Measurements from ENCODE around the gene LNX1.

LNX1 gene

DNA sequence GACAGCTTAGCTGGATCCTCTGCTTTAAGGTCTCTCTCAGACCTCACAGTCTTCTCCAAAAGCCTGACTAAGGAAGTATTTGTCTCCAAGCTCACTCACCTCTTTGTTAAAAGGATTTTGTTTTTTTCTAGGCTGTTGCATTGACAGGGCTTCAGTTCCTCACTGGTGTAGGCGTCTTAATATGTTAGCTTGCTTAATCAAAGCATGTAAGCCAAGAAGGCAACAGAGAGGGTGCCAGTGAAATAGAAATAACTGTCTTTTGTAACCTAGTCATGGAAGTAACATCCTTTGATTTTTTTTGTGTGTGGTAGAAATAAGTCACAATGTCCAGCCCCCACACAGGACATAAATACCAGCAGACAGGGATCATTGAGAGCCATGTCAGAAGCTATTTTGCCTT is 155.0 kb downstream of the LNX1 start:
- no peak for DNase-seq (ENCODE audit: low read depth)
- H3K4me3 ChIP-seq (replicated peaks; ENCODE audit: low read depth, low read length): no peak overlapping the region
- TF ChIP-seq, protein P1, sequence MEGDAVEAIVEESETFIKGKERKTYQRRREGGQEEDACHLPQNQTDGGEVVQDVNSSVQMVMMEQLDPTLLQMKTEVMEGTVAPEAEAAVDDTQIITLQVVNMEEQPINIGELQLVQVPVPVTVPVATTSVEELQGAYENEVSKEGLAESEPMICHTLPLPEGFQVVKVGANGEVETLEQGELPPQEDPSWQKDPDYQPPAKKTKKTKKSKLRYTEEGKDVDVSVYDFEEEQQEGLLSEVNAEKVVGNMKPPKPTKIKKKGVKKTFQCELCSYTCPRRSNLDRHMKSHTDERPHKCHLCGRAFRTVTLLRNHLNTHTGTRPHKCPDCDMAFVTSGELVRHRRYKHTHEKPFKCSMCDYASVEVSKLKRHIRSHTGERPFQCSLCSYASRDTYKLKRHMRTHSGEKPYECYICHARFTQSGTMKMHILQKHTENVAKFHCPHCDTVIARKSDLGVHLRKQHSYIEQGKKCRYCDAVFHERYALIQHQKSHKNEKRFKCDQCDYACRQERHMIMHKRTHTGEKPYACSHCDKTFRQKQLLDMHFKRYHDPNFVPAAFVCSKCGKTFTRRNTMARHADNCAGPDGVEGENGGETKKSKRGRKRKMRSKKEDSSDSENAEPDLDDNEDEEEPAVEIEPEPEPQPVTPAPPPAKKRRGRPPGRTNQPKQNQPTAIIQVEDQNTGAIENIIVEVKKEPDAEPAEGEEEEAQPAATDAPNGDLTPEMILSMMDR (IDR thresholded peaks at IDR 0.05; ENCODE audit: low read length, missing control alignments): no peak

DNA sequence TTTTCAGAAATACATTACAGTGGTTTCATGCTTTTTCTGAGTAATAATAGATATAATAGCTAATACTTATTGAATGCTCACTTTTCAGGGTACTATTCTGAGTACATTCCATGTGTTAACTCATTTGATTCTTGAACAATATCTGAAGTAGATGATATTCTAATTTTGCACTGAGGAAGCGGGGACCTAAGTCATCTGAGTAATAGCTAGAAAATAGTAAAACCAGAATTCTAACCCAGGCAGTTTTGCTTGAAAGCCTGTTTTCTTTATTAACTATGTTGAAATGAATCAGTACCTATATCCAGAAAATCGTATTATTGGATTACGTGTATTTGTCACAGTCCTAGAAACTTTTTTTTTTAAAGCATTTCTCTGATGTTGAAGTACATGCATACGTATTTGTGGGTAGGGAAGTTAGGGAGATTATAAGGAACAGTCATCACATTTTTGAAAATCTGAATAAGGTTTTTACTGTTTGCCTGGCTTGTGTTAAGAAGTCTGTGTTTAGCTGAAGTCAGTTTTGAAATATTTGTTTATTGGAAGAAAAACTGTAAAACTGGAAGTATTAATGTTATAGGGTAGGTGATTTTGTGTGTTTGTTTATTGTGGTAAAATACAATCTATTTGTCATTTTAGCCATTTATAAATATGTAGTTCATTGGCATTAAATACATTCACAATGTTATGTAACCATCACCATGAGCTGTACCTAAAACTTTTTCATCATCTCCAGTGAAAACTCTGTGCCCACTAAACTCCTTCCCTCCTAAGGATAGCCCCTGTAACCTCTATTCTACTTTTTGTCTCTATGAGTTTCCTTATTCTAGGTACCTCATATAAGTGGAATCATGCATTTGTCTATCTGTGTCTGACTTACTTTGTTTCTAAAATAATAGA is 158.5 kb downstream of the LNX1 start:
- TF ChIP-seq, protein P1 (IDR thresholded peaks at IDR 0.05; ENCODE audit: low read length, missing control alignments): no peak
- DNase-seq (ENCODE audit: low read depth): no peak
- H3K4me3 ChIP-seq (replicated peaks; ENCODE audit: low read depth, low read length): no peak overlapping the region

DNA sequence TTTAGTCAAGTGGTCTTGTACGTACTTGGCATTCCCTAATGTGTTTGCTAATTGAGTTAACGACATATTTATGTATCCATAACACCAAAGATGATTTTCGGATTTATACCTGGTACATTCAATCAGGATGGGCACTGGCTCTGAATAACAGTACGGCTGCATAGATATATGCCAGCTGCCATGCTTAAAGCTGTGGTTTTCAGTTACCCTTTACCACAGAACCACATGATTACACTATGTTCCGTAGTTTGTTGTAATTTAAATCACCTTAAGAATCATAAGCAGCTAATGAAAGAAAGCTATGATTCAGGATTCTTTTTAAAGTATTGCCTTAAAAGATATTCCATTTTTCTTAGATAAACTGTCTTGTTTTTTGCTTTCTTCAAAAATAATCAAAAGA is 160.2 kb downstream of the LNX1 start:
- TF ChIP-seq, protein P1 (IDR thresholded peaks at IDR 0.05; ENCODE audit: low read length, missing control alignments): no peak
- DNase-seq (ENCODE audit: low read depth): no peak

DNA sequence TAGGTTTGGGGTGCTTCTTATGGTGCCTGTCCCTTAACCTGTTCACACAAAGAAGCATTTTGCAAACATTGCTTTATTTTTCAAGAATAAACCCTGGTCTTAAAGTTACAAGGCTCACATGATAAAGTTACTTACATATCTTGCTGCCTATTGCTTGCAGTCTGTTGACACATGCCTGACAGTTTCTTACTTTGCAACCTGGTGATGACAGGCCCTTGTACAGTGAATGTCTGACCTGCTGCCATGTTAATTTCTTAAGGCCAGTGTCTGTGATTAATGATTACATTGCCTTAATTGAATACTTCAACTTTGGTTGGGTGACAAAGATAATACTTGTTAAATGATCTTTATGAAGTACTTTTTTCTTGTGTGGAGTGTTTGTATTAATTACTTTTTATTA is 163.9 kb downstream of the LNX1 start:
- H3K4me3 ChIP-seq (replicated peaks; ENCODE audit: low read depth, low read length): no peak overlapping the region
- TF ChIP-seq, protein P1 (IDR thresholded peaks at IDR 0.05; ENCODE audit: low read length, missing control alignments): no peak
- no peak for DNase-seq (ENCODE audit: low read depth)

More for the DNA sequence above, 160.2 kb downstream of the LNX1 start:
- no peak overlapping the region for H3K4me3 ChIP-seq (replicated peaks; ENCODE audit: low read depth, low read length)

DNA sequence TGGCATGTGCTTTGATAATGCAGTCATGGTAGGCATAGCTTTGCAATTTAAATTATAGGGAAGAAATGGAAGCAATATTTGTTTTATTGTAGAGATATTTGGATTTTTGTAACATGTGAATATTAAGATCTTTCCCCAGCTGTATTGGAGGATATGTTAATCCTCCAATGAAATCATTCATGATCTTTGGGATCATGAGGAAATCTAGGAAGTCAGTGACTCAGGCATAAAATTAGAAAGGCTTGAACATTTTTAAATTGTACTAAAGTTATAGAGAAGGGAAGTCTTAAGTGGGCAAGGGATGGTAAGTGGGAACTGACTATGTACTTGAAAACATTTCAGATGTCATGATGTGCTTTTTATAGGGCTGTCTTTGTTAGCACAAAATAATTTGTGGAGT is 167.0 kb downstream of the LNX1 start:
- DNase-seq (ENCODE audit: low read depth): no peak
- TF ChIP-seq, protein P1 (IDR thresholded peaks at IDR 0.05; ENCODE audit: low read length, missing control alignments): no peak
- H3K4me3 ChIP-seq (replicated peaks; ENCODE audit: low read depth, low read length): no peak overlapping the region

DNA sequence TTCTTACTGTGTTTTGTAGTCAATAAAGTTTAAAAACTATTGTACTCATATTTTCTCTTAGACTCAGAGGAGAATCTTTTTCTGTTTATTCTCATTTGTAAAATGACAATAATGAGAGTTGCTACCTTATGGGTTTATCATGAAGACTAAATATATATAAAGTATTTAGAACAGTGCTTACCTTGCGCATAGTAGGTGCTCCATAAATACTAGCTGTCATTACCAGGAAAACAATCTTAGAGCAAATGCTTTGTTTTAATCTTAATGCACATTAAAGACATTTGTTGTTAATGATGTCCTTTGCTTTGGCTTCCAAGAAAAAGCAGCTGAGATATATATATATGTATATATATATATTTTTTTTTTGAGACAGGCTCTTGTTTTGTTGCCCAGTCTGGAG is 168.9 kb downstream of the LNX1 start:
- no peak overlapping the region for H3K4me3 ChIP-seq (replicated peaks; ENCODE audit: low read depth, low read length)
- TF ChIP-seq, protein P1 (IDR thresholded peaks at IDR 0.05; ENCODE audit: low read length, missing control alignments): no peak
- no peak for DNase-seq (ENCODE audit: low read depth)

DNA sequence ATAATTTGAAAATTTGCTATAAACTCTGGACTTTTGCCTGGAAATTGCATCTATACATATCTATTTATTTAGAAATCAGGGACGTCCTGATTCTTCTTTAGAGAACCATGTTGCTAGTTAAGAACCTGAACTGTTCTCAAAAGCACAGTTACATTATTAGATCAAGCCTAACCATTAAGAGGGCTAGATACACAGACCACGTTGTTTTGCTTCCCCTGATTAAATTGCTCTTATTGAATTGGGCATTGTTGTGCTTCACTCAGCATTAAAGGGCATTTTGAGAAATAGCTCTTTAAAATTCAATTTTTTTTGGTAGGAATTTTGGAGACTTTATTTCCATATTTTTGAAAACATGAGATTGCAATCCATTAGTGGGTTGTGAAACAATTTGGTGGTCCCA is 169.5 kb downstream of the LNX1 start:
- DNase-seq (ENCODE audit: low read depth): no peak
- TF ChIP-seq, protein P1 (IDR thresholded peaks at IDR 0.05; ENCODE audit: low read length, missing control alignments): no peak
- no peak overlapping the region for H3K4me3 ChIP-seq (replicated peaks; ENCODE audit: low read depth, low read length)
